ENCODE measurements around the gene ASIC1.

Gene ASIC1

GRCh38 chr12:50060120-50060468 lies 2.7 kb downstream of the ASIC1 start:
- Mint-ChIP-seq H3K27me3 (peaks cover 85% of the 10 kb centered on the region), H3K9me3 (no peaks in the 10 kb centered on the region), H3K4me1 (ENCODE audit: low read depth) (peaks cover 43% of the 10 kb centered on the region), H3K27ac (no peak overlapping the region), H3K4me3 (no peak overlapping the region), H3K36me3 (ENCODE audit: low read depth) (no peaks in the 10 kb centered on the region)
- intact Hi-C loops (cut with micrococcal nuclease): no loop called here

- H3K27me3 Mint-ChIP-seq: peaks cover 80% of the 10 kb centered on the region
- H3K27ac Mint-ChIP-seq: no peak overlapping the region
- H3K4me1 Mint-ChIP-seq (ENCODE audit: low read depth): peaks cover 35% of the 10 kb centered on the region
- no peak overlapping the region for H3K4me3 Mint-ChIP-seq
- no peaks in the 10 kb centered on the region for H3K9me3 Mint-ChIP-seq
- H3K36me3 Mint-ChIP-seq (ENCODE audit: low read depth): no peaks in the 10 kb centered on the region
- intact Hi-C loops (cut with micrococcal nuclease): no loop called here
Measured at GRCh38 chr12:50061171-50061570, 3.8 kb downstream of the ASIC1 start.

GRCh38 chr12:50061946-50062686 lies 4.7 kb downstream of the ASIC1 start:
- Mint-ChIP-seq H3K9me3 (no peaks in the 10 kb centered on the region), H3K4me1 (ENCODE audit: low read depth) (peaks cover 26% of the 10 kb centered on the region), H3K4me3 (no peak overlapping the region), H3K36me3 (ENCODE audit: low read depth) (no peaks in the 10 kb centered on the region), H3K27me3 (peaks cover 71% of the 10 kb centered on the region), H3K27ac (no peak overlapping the region)
- intact Hi-C loops (cut with micrococcal nuclease): no loop called here

- peaks cover 23% of the 10 kb centered on the region for H3K4me1 Mint-ChIP-seq (ENCODE audit: low read depth)
- no peak overlapping the region for H3K27ac Mint-ChIP-seq
- peaks cover 65% of the 10 kb centered on the region for H3K27me3 Mint-ChIP-seq
- intact Hi-C loops (cut with micrococcal nuclease): no loop called here
- H3K36me3 Mint-ChIP-seq (ENCODE audit: low read depth): no peaks in the 10 kb centered on the region
- H3K9me3 Mint-ChIP-seq: no peaks in the 10 kb centered on the region
- no peak overlapping the region for H3K4me3 Mint-ChIP-seq
Measured at GRCh38 chr12:50062728-50063460, 5.5 kb downstream of the ASIC1 start.

- H3K27me3 Mint-ChIP-seq: peaks cover 51% of the 10 kb centered on the region
- intact Hi-C loops (cut with micrococcal nuclease): no loop called here
- no peaks in the 10 kb centered on the region for H3K9me3 Mint-ChIP-seq
- H3K27ac Mint-ChIP-seq: no peak overlapping the region
- no peaks in the 10 kb centered on the region for H3K36me3 Mint-ChIP-seq (ENCODE audit: low read depth)
- peaks cover 18% of the 10 kb centered on the region for H3K4me1 Mint-ChIP-seq (ENCODE audit: low read depth)
- no peak overlapping the region for H3K4me3 Mint-ChIP-seq
Measured at GRCh38 chr12:50065726-50066310, 8.4 kb downstream of the ASIC1 start.

- Mint-ChIP-seq H3K27ac (no peak overlapping the region), H3K27me3 (peaks cover 49% of the 10 kb centered on the region), H3K4me3 (no peak overlapping the region), H3K36me3 (ENCODE audit: low read depth) (no peaks in the 10 kb centered on the region), H3K4me1 (ENCODE audit: low read depth) (peaks cover 14% of the 10 kb centered on the region), H3K9me3 (no peaks in the 10 kb centered on the region)
- intact Hi-C loops (cut with micrococcal nuclease): no loop called here
Measured at GRCh38 chr12:50066402-50066801, 9.0 kb downstream of the ASIC1 start.

- peaks cover 12% of the 10 kb centered on the region for H3K4me1 Mint-ChIP-seq (ENCODE audit: low read depth)
- H3K9me3 Mint-ChIP-seq: no peaks in the 10 kb centered on the region
- no peaks in the 10 kb centered on the region for H3K36me3 Mint-ChIP-seq (ENCODE audit: low read depth)
- H3K27me3 Mint-ChIP-seq: peaks cover 44% of the 10 kb centered on the region
- no peak overlapping the region for H3K4me3 Mint-ChIP-seq
- H3K27ac Mint-ChIP-seq: no peak overlapping the region
- intact Hi-C loops (cut with micrococcal nuclease): loop anchor here (1.0 kb wide), 1 partner anchor 30 kb away; no protein-coding TSS in a partner anchor
Measured at GRCh38 chr12:50069069-50069468, 11.7 kb downstream of the ASIC1 start.

GRCh38 chr12:50069539-50069938 lies 12.1 kb downstream of the ASIC1 start:
- Mint-ChIP-seq H3K9me3 (no peaks in the 10 kb centered on the region), H3K4me1 (ENCODE audit: low read depth) (peaks cover 12% of the 10 kb centered on the region), H3K36me3 (ENCODE audit: low read depth) (no peaks in the 10 kb centered on the region), H3K4me3 (no peak overlapping the region), H3K27ac (no peak overlapping the region), H3K27me3 (peaks cover 39% of the 10 kb centered on the region)
- intact Hi-C loops (cut with micrococcal nuclease): loop anchor here (1.0 kb wide), 1 partner anchor 30 kb away; no protein-coding TSS in a partner anchor

GRCh38 chr12:50070314-50071060 lies 13.1 kb downstream of the ASIC1 start:
- peaks cover 12% of the 10 kb centered on the region for H3K4me1 Mint-ChIP-seq (ENCODE audit: low read depth)
- no peaks in the 10 kb centered on the region for H3K9me3 Mint-ChIP-seq
- H3K36me3 Mint-ChIP-seq (ENCODE audit: low read depth): no peaks in the 10 kb centered on the region
- no peak overlapping the region for H3K4me3 Mint-ChIP-seq
- intact Hi-C loops (cut with micrococcal nuclease): loop anchor here (1.0 kb wide), 1 partner anchor 103 kb away; no protein-coding TSS in a partner anchor
- no peak overlapping the region for H3K27ac Mint-ChIP-seq
- peaks cover 36% of the 10 kb centered on the region for H3K27me3 Mint-ChIP-seq

GRCh38 chr12:50072198-50072907 lies 15.0 kb downstream of the ASIC1 start:
- peaks cover 12% of the 10 kb centered on the region for H3K4me1 Mint-ChIP-seq (ENCODE audit: low read depth)
- peaks cover 36% of the 10 kb centered on the region for H3K27me3 Mint-ChIP-seq
- no peaks in the 10 kb centered on the region for H3K36me3 Mint-ChIP-seq (ENCODE audit: low read depth)
- no peaks in the 10 kb centered on the region for H3K9me3 Mint-ChIP-seq
- H3K27ac Mint-ChIP-seq: no peak overlapping the region
- intact Hi-C loops (cut with micrococcal nuclease): no loop called here
- H3K4me3 Mint-ChIP-seq: no peak overlapping the region

- Mint-ChIP-seq H3K4me3 (no peak overlapping the region), H3K4me1 (ENCODE audit: low read depth) (peaks cover 12% of the 10 kb centered on the region), H3K27me3 (peaks cover 39% of the 10 kb centered on the region), H3K9me3 (no peaks in the 10 kb centered on the region), H3K27ac (no peak overlapping the region), H3K36me3 (ENCODE audit: low read depth) (no peaks in the 10 kb centered on the region)
- intact Hi-C loops (cut with micrococcal nuclease): no loop called here
Measured at GRCh38 chr12:50073206-50073605, 15.8 kb downstream of the ASIC1 start.

GRCh38 chr12:50073712-50074111 lies 16.3 kb downstream of the ASIC1 start:
- H3K9me3 Mint-ChIP-seq: no peaks in the 10 kb centered on the region
- peaks cover 12% of the 10 kb centered on the region for H3K4me1 Mint-ChIP-seq (ENCODE audit: low read depth)
- H3K27ac Mint-ChIP-seq: no peak overlapping the region
- H3K4me3 Mint-ChIP-seq: no peak overlapping the region
- H3K36me3 Mint-ChIP-seq (ENCODE audit: low read depth): no peaks in the 10 kb centered on the region
- H3K27me3 Mint-ChIP-seq: peaks cover 39% of the 10 kb centered on the region
- intact Hi-C loops (cut with micrococcal nuclease): no loop called here

Data from dendritic cell treated with granulocyte-macrophage colony-stimulating factor and Interleukin-4, amounts not matched to agents 40 ng/mL and 50 ng/mL, for 4 days (primary cell).